DOHH2 (cell line): ENCODE data around the gene PIK3R2.

ENCODE experiments used
- H3F3A ChIP-seq: fragments of 200-600 bp; sonication (generic), shearing (Covaris generic); 2 replicates; pipeline ENCODE4 v1.6.0; 2016; ENCODE audit warnings: antibody characterized with exemption, mild to moderate bottlenecking; ENCODE audit not compliant: control insufficient read depth, insufficient read depth
- H3K27ac ChIP-seq: fragments of 200-600 bp; sonication (generic); 2 replicates; pipeline ENCODE4 v1.5.1; 2014; ENCODE audit warnings: low read depth, mild to moderate bottlenecking, low read length, moderate library complexity
- H3K27me3 ChIP-seq: fragments of 200-600 bp; sonication (generic); 2 replicates; pipeline ENCODE4 v1.6.1; 2014; ENCODE audit warnings: mild to moderate bottlenecking, low read length, mixed read lengths; ENCODE audit not compliant: control insufficient read depth
- H3K36me3 ChIP-seq: fragments of 200-600 bp; sonication (generic); 2 replicates; pipeline ENCODE4 v1.6.1; 2014; ENCODE audit warnings: mild to moderate bottlenecking, low read length, moderate library complexity, mixed read lengths; ENCODE audit not compliant: control insufficient read depth
- H3K4me1 ChIP-seq: fragments of 200-600 bp; sonication (generic); 2 replicates; pipeline ENCODE4 v1.6.1; 2014; ENCODE audit warnings: mild to moderate bottlenecking, low read length, mixed read lengths; ENCODE audit not compliant: control insufficient read depth
- H3K4me2 ChIP-seq: fragments of 200-600 bp; sonication (generic); 2 replicates; pipeline ENCODE4 v1.6.0; 2014; ENCODE audit warnings: mild to moderate bottlenecking, low read length, moderate library complexity
- H3K4me3 ChIP-seq: fragments of 200-600 bp; sonication (generic); 2 replicates; pipeline ENCODE4 v1.5.1; 2014; ENCODE audit warnings: mild to moderate bottlenecking, low read length, mixed read lengths
- H3K79me2 ChIP-seq: fragments of 200-600 bp; sonication (generic); 2 replicates; pipeline ENCODE4 v1.6.1; 2014; ENCODE audit warnings: mild to moderate bottlenecking, low read length, mixed read lengths; ENCODE audit not compliant: control insufficient read depth
- H3K9me2 ChIP-seq: fragments of 200-600 bp; sonication (generic); replicated peaks from 2 replicates; pipeline ENCODE4 v1.6.1; 2014; ENCODE audit warnings: mild to moderate bottlenecking, low read length, mixed read lengths; ENCODE audit not compliant: control insufficient read depth
- H3K9me3 ChIP-seq: fragments of 200-600 bp; sonication (generic); 2 replicates; pipeline ENCODE4 v1.6.1; 2014; ENCODE audit warnings: antibody characterized with exemption, low read length, mixed read lengths; ENCODE audit not compliant: control insufficient read depth, insufficient read depth
- H4K20me1 ChIP-seq: fragments of 200-600 bp; sonication (generic); 2 replicates; pipeline ENCODE4 v1.6.0; 2014; ENCODE audit warnings: low read depth, mild to moderate bottlenecking, antibody characterized with exemption, low read length, moderate library complexity; ENCODE audit not compliant: control insufficient read depth, insufficient read depth
- EZH2phosphoT487 ChIP-seq: fragments of 200-600 bp; sonication (generic); IDR thresholded peaks from 2 replicates; pipeline ENCODE4 v1.6.1; 2017; ENCODE audit warnings: borderline replicate concordance, mild to moderate bottlenecking, antibody characterized with exemption, low read length, moderate library complexity, mixed read lengths
- TF ChIP-seq, protein P1 (sequence below): fragments of 200-600 bp; sonication (generic); IDR thresholded peaks from one replicate; pipeline ENCODE4 v1.5.1; 2014; ENCODE audit warnings: antibody characterized with exemption, mild to moderate bottlenecking, low read depth, low read length; ENCODE audit not compliant: poor library complexity, severe bottlenecking

The PIK3R2 gene

GRCh38 chr19:18198374-18198773 is 45.4 kb downstream of the PIK3R2 start:
- Histone ChIP-seq H3K4me3 (no peak overlapping the region), H4K20me1 (no peaks in the 10 kb centered on the region; the same call in 1 of the 2 replicates), H3K9me2 (no peaks in the 10 kb centered on the region), H3K79me2 (peaks cover 34% of the 10 kb centered on the region), H3K4me2 (no peak overlapping the region), H3K27ac (no peak overlapping the region), H3F3A (peaks cover 17% of the 10 kb centered on the region), H3K27me3 (no peaks in the 10 kb centered on the region), H3K9me3 (no peaks in the 10 kb centered on the region), H3K4me1 (peaks cover 32% of the 10 kb centered on the region), H3K36me3 (peaks cover 62% of the 10 kb centered on the region)
- no peak for TF ChIP-seq EZH2phosphoT487
- TF ChIP-seq, protein P1, sequence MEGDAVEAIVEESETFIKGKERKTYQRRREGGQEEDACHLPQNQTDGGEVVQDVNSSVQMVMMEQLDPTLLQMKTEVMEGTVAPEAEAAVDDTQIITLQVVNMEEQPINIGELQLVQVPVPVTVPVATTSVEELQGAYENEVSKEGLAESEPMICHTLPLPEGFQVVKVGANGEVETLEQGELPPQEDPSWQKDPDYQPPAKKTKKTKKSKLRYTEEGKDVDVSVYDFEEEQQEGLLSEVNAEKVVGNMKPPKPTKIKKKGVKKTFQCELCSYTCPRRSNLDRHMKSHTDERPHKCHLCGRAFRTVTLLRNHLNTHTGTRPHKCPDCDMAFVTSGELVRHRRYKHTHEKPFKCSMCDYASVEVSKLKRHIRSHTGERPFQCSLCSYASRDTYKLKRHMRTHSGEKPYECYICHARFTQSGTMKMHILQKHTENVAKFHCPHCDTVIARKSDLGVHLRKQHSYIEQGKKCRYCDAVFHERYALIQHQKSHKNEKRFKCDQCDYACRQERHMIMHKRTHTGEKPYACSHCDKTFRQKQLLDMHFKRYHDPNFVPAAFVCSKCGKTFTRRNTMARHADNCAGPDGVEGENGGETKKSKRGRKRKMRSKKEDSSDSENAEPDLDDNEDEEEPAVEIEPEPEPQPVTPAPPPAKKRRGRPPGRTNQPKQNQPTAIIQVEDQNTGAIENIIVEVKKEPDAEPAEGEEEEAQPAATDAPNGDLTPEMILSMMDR = no peak

- peaks cover 35% of the 10 kb centered on the region for H3K79me2 ChIP-seq
- H3F3A ChIP-seq = peaks cover 16% of the 10 kb centered on the region
- H3K36me3 ChIP-seq = peaks cover 48% of the 10 kb centered on the region
- peak overlapping the region; percentile 98 for H3K4me3 ChIP-seq
- no peaks in the 10 kb centered on the region for H3K9me2 ChIP-seq
- H3K27ac ChIP-seq = no peak overlapping the region
- no peaks in the 10 kb centered on the region for H4K20me1 ChIP-seq
- H3K9me3 ChIP-seq = no peaks in the 10 kb centered on the region
- peaks cover 28% of the 10 kb centered on the region for H3K4me1 ChIP-seq
- H3K4me2 ChIP-seq = peak overlapping the region; percentile 95
- H3K27me3 ChIP-seq = no peaks in the 10 kb centered on the region
- TF ChIP-seq, protein P1 = no peak
Measured at GRCh38 chr19:18202397-18202777, 49.4 kb downstream of the PIK3R2 start.

GRCh38 chr19:18202778-18203407 is 49.9 kb downstream of the PIK3R2 start:
- peaks cover 29% of the 10 kb centered on the region for H3K4me1 ChIP-seq
- H3K9me2 ChIP-seq = no peaks in the 10 kb centered on the region
- H3K4me3 ChIP-seq = peak overlapping the region; percentile 98
- peaks cover 17% of the 10 kb centered on the region for H3F3A ChIP-seq
- peaks cover 35% of the 10 kb centered on the region for H3K79me2 ChIP-seq
- H3K4me2 ChIP-seq = peak overlapping the region; percentile 95
- TF ChIP-seq, protein P1 = peak; percentile 65
- no peak for TF ChIP-seq EZH2phosphoT487
- H3K27me3 ChIP-seq = no peaks in the 10 kb centered on the region
- H3K36me3 ChIP-seq = peaks cover 44% of the 10 kb centered on the region
- H3K27ac ChIP-seq = peak overlapping the region; percentile 68
- H3K9me3 ChIP-seq = no peaks in the 10 kb centered on the region
- no peaks in the 10 kb centered on the region for H4K20me1 ChIP-seq
